Fibroblast of lung (primary cell): Measurements from ENCODE around the gene PLEKHA4.
"Not testable (repeated sequence)": the region's sequence is repeated elsewhere in the genome, so short reads cannot be mapped to it uniquely, and the experiment has no call there.

ENCODE experiments used
- EZH2 ChIP-seq: IDR thresholded peaks from 2 replicates; pipeline ENCODE4 v1.5.1; 2012; ENCODE audit warnings: low read length, control low read depth, mild to moderate bottlenecking; ENCODE audit errors: missing control alignments
- TF ChIP-seq, protein P1 (sequence below), 2 donors: IDR thresholded peaks in 1 of 2; conservative IDR thresholded peaks in 1 of 2; 1 replicate in 1 of 2; 2 replicates in 1 of 2; pipeline ENCODE4 v1.5.1; 2011 to 2012; ENCODE audit warnings: low read length in 2 of 2, control low read depth in 1 of 2, inconsistent platforms in 1 of 2, low read depth in 1 of 2, mild to moderate bottlenecking in 1 of 2

DNA sequence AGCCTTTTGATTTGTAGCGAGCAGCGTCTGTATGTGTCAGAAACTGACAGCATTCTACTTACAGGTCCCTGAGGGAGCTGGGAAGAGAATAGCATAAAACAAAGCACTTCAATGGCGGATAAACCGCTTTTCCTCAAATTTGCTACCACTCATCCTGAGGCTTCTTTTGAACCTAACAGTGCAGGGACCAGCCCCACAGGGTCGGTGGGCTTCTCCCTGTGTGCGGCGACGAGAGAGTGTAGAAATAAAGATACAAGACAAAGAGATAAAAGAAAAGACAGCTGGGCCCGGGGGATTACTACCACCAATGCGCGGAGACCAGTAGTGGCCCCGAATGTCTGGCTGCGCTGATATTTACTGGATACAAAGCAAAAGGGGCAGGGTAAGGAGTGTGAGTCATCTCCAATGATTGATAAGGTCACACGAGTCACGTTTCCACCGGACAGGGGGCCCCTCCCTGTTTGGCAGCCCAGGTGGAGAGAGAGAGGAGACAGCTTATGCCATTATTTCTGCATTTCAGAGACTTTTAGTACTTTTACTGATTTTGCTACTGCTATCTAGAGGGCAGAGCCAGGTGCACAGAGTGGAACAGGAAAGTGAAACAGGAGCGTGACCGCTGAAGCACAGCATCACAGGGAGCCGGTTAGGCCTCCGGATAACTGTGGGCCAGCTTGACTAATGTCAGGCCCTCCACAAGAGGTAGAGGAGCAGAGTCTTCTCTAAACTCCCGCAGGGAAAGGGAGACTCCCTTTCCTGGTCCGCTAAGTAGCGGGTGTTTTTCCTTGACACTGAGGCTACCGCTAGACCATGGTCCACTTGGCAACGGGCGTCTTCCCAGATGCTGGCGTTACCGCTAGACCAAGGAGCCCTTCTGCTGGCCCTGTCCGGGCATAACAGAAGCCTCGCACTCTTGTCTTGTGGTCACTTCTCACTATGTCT, 7.9 kb upstream of the PLEKHA4 start:
- TF ChIP-seq, protein P1, sequence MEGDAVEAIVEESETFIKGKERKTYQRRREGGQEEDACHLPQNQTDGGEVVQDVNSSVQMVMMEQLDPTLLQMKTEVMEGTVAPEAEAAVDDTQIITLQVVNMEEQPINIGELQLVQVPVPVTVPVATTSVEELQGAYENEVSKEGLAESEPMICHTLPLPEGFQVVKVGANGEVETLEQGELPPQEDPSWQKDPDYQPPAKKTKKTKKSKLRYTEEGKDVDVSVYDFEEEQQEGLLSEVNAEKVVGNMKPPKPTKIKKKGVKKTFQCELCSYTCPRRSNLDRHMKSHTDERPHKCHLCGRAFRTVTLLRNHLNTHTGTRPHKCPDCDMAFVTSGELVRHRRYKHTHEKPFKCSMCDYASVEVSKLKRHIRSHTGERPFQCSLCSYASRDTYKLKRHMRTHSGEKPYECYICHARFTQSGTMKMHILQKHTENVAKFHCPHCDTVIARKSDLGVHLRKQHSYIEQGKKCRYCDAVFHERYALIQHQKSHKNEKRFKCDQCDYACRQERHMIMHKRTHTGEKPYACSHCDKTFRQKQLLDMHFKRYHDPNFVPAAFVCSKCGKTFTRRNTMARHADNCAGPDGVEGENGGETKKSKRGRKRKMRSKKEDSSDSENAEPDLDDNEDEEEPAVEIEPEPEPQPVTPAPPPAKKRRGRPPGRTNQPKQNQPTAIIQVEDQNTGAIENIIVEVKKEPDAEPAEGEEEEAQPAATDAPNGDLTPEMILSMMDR (conservative IDR thresholded peaks at IDR 0.05 in 1 of 2, IDR thresholded peaks at IDR 0.05 in 1 of 2; ENCODE audit: low read depth in 1 of 2, low read length in 2 of 2) = not testable (repeated sequence)
- TF ChIP-seq EZH2 = not testable (repeated sequence)
